A673 (cell line): ENCODE measurements around the gene AKT3. TPM values are rescaled to one million over a fixed set of nuclear protein-coding genes. Genes with fewer than 3 reads are reported as not detected.

Source experiments
- BruUV-seq: library from RNA; stranded (reverse); fragments of 400-500 nt; replicated peaks from 2 replicates; lab custom pipeline; 2021; lab: Mats Ljungman, UMichigan
- CTCF ChIA-PET: fragments of 300-600 bp; sonication (Branson Sonifier 250); formaldehyde crosslinking; loops from one replicate; lab custom pipeline; 2022; ENCODE audit warnings: antibody characterized with exemption; lab: Charles Lee
- POLR2A ChIA-PET: fragments of 300-600 bp; sonication (Branson Sonifier 250); formaldehyde crosslinking; loops from one replicate; lab custom pipeline; 2022; ENCODE audit warnings: antibody characterized with exemption; ENCODE audit not compliant: low non-redundant PET; lab: Charles Lee
- DNase-seq: peaks from one replicate; pipeline ENCODE4 v3.0.0-alpha.2; 2015; ENCODE audit warnings: low spot score
- H3K27ac ChIP-seq: fragments of 200-600 bp; sonication (generic); 2 replicates; pipeline ENCODE4 v1.5.1; 2016; ENCODE audit warnings: mixed run types, low read depth, mild to moderate bottlenecking, mixed read lengths, antibody characterized with exemption, low read length; ENCODE audit not compliant: poor library complexity, severe bottlenecking
- H3K27me3 ChIP-seq: fragments of 200-600 bp; sonication (generic); replicated peaks from 2 replicates; pipeline ENCODE4 v1.6.1; 2017; ENCODE audit warnings: mixed run types, low read depth, mild to moderate bottlenecking, mixed read lengths, antibody characterized with exemption, low read length; ENCODE audit not compliant: insufficient read depth, poor library complexity
- H3K36me3 ChIP-seq: fragments of 200-600 bp; sonication (generic); 2 replicates; pipeline ENCODE4 v1.6.1; 2016; ENCODE audit warnings: mixed run types, mild to moderate bottlenecking, mixed read lengths, antibody characterized with exemption, low read length; ENCODE audit not compliant: insufficient read depth, poor library complexity, severe bottlenecking
- H3K4me1 ChIP-seq: fragments of 200-600 bp; sonication (generic); 2 replicates; pipeline ENCODE4 v1.6.1; 2017; ENCODE audit warnings: mixed run types, mild to moderate bottlenecking, mixed read lengths, antibody characterized with exemption, low read length; ENCODE audit not compliant: insufficient read depth, poor library complexity, severe bottlenecking
- H3K4me3 ChIP-seq: fragments of 200-600 bp; sonication (generic); 2 replicates; pipeline ENCODE4 v1.5.1; 2016; ENCODE audit warnings: low read depth, mixed run types, mild to moderate bottlenecking, mixed read lengths, low read length; ENCODE audit not compliant: poor library complexity, severe bottlenecking
- H3K9me3 ChIP-seq: fragments of 200-600 bp; sonication (generic); 2 replicates; pipeline ENCODE4 v1.6.1; 2016; ENCODE audit warnings: mixed run types, low read depth, mild to moderate bottlenecking, mixed read lengths, antibody characterized with exemption, low read length; ENCODE audit not compliant: poor library complexity, severe bottlenecking
- CTCF ChIP-seq: fragments of 300-800, 200-600 bp; sonication (generic); conservative IDR thresholded peaks from 2 replicates; pipeline ENCODE4 v1.5.1; 2017; ENCODE audit warnings: low read depth, mild to moderate bottlenecking, antibody characterized with exemption, low read length, moderate library complexity, mixed read lengths
- EZH2 ChIP-seq: fragments of 200-600 bp; sonication (generic); IDR thresholded peaks from 2 replicates; pipeline ENCODE4 v1.6.1; 2017; ENCODE audit warnings: borderline replicate concordance, low read depth, mild to moderate bottlenecking, mixed read lengths, antibody characterized with exemption, low read length; ENCODE audit not compliant: poor library complexity, severe bottlenecking
- intact Hi-C: fragments of 100-400 bp; cut with micrococcal nuclease; formaldehyde crosslinking; loops from one replicate; pipeline ENCODE4 v1.10.0; 2022; ENCODE audit not compliant: unreplicated experiment
- total RNA-seq: library from RNA; stranded (reverse); gene quantifications from 2 replicates; pipeline ENCODE4 v1.2.3, GENCODE V29; 2021

The AKT3 gene
- total RNA-seq, 1 experiment from 2014 or later, result 14.4 TPM

- H3K4me1 ChIP-seq, result no peaks in the 10 kb centered on the region
- H3K9me3 ChIP-seq, result no peaks in the 10 kb centered on the region
- TF ChIP-seq CTCF, result no peak
- TF ChIP-seq EZH2, result no peak
- CTCF ChIA-PET, result no interaction called here
- intact Hi-C loops, result no loop called here
- H3K36me3 ChIP-seq, result no peaks in the 10 kb centered on the region
- no peak overlapping the region for H3K4me3 ChIP-seq
- H3K27ac ChIP-seq, result no peak overlapping the region
- POLR2A ChIA-PET, result no interaction called here
- no peak for DNase-seq
- BruUV-seq, result no TSS peak
- no peaks in the 10 kb centered on the region for H3K27me3 ChIP-seq
These were observed 86.2 kb downstream of the AKT3 start for GRCh38 chr1:243763806-243764205.

DNA sequence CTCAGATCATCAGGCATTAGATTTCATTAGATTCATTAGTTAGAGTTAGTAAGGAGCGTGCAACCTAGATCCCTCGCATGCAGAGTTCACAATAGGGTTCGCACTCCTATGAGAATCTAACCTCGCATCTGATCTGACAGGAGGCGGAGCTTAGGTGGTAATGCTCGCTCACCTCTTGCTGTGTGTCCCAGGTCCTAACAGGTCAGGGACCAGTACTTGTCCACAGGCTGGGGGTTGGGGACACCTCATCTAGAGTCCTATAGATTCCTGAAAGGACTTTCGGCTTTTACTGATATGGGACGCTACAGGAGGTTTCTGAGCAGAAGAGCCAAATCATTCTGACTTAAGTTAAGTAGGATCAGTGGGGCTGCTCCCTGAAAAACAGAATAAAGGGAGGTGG lies 91.4 kb downstream of the AKT3 start:
- intact Hi-C loops, result no loop called here
- ChIA-PET POLR2A (no interaction called here), CTCF (no interaction called here)
- Histone ChIP-seq H3K27ac (no peak overlapping the region), H3K4me3 (no peak overlapping the region), H3K36me3 (no peaks in the 10 kb centered on the region), H3K9me3 (no peaks in the 10 kb centered on the region), H3K27me3 (no peaks in the 10 kb centered on the region), H3K4me1 (no peaks in the 10 kb centered on the region)
- DNase-seq, result no peak
- no TSS peak for BruUV-seq
- TF ChIP-seq EZH2 (no peak), CTCF (no peak)

DNA sequence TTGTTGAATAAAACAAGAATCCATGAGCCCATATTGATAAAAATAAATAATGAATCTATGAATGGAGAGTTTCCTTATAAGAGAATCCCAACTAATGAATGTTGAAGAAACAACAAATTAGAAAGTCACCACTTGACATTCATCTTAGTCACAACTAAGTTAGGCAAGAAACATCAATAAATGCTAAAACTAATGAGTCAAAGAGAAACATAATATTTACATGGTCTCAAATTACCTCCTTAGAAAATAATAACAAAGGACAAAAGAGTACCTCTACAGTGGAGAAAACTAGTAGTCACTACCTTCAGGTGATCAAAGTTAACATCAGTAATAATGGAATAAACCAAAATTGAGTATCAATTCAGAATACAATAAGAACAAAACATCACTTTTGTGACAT lies 93.5 kb downstream of the AKT3 start:
- BruUV-seq, result no TSS peak

More for the DNA sequence above, 93.5 kb downstream of the AKT3 start:
- Histone ChIP-seq H3K4me1 (no peaks in the 10 kb centered on the region), H3K4me3 (no peak overlapping the region), H3K9me3 (no peaks in the 10 kb centered on the region), H3K27me3 (no peaks in the 10 kb centered on the region), H3K36me3 (no peaks in the 10 kb centered on the region), H3K27ac (no peak overlapping the region)
- no peak for DNase-seq
- ChIA-PET POLR2A (no interaction called here), CTCF (no interaction called here)
- no peak for TF ChIP-seq CTCF
- TF ChIP-seq EZH2, result no peak
- intact Hi-C loops, result no loop called here
